ENCODE results near the gene CLP1.
A peak's percentile ranks its signal among the peaks of the same experiment; 100 is the strongest.
"Not testable (repeated sequence)": the region's sequence is repeated elsewhere in the genome, so short reads cannot be mapped to it uniquely, and the experiment has no call there.

Gene CLP1

DNA sequence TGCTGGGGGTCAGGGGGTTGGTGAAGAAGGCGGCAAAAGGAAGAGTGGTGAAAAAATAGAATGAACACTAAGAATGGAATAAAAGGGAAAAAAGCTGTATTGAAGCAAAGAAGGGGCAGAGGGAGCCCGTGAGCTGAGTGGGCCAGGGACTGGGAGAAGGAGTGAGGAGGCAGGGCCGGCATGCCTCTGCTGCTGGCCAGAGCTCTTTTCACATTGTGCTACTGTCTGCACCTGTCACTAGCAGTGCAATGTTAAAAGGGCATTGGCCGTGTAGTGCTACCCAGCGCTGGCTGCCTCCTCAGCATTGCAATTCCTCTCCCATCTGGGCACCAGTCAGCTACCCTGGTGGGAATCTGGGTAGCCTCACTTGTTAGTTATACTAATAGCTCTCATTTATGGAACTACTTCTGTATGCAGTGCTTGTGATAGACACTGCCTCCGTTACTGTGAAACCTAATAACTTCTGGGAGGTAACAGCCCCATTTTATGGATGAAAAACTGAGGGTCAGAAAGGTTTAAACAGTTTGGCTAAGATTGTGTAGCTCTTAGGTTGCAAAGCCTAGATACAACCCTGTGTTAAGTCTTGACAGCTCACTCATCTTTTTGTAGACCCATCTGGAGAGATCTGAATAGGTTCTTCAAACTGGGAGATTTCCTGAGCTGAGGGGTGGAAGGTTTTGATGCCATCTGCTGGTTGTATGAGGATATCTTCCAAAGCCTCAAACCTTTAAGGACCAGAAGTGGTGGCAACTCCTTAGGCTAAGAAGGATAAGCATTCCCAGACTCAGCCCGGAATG is 16.4 kb upstream of the CLP1 start:
- no peak for DNase-seq

DNA sequence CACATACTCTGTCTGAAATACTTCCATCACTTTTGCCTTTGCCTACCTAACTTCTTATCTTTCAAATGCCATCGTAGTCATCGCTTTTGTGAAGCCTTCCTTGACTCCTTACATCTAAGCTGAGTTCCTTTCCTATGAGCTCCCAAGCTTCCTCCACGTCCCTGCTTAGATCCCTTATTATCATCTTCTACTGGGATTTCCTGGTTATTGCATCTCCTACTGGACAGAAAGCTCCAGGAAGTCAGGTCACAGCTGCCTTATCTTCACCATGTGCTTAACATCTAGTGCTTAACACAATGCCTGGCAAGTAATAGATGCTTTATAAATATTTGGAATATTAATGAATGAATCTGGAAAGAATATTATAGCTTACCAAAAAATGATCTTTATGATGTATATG is 13.8 kb upstream of the CLP1 start:
- no peak for DNase-seq

DNA sequence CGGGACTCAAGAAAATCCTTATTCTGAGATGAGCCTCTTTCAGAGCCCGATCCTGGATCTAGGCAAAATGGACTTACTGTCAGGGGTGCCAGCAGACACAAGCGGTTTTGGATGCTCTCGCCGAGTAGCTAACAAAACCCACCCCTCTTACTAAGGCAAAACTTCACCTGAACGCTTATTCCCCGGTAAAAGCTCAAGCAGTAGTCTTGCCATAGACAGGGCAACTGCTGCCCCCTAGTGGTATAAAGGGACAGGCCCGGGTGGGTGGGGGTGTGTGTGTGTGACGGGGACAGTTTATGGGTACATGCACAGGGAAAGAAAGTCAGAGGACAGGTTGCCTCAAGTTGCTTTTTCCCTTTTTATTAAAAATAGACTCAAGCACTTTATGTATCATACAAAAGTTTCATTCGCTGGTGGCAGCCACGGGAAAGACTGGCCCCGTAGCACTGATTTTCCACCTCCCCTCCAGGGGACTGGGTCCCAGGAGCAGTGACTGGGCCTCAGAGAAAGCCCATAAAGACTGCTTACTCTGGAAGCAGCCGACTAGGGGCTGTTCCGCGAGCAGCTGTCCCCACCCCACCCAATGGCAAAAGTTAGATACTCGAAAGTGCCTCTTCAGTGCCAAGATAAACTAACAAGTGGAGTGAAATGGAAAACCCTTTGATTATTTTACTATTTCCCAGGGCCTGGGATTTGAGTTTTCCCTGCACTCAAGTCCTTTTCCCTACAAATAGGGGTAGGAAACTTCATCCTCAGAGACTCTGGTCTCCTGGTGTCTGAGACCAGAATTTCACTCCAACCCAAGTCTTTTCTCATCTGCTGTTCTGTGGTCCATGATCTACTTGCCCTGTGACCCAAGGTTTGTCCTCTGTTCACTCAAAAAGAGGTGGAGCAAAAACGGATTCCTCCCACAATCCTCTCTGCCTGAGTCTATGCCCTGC is 12.5 kb upstream of the CLP1 start:
- DNase-seq: peak; percentile 87 to 88

DNA sequence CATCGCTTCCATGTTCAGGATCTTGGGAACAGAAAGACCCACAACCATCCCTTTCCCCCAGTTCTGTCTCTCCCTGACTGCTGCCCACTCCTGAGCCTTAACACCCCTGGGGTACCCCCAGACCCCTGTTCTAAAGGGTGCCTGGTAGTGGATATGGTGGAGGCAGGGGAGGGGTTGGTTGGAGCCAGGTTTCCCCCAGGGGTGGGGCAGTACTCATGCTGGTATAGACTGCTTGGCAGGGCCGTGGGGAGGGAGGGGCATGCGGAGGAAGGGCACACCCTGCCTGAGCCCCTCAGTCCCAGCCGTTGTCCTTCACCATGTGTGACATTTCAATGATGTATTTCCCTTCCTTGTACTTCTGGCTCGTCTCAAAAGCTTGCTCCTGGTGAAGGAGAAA is 11.9 kb upstream of the CLP1 start:
- DNase-seq: no peak

- DNase-seq: no peak
Measured at GRCh38 chr11:57646194-57646798, 11.3 kb upstream of the CLP1 start.

- no peak for DNase-seq
Measured at GRCh38 chr11:57646799-57647303, 10.7 kb upstream of the CLP1 start.

- no peak for DNase-seq
Measured at GRCh38 chr11:57647372-57647771, 10.2 kb upstream of the CLP1 start.

- DNase-seq: no peak
Measured at GRCh38 chr11:57647960-57648800, 9.4 kb upstream of the CLP1 start.

DNA sequence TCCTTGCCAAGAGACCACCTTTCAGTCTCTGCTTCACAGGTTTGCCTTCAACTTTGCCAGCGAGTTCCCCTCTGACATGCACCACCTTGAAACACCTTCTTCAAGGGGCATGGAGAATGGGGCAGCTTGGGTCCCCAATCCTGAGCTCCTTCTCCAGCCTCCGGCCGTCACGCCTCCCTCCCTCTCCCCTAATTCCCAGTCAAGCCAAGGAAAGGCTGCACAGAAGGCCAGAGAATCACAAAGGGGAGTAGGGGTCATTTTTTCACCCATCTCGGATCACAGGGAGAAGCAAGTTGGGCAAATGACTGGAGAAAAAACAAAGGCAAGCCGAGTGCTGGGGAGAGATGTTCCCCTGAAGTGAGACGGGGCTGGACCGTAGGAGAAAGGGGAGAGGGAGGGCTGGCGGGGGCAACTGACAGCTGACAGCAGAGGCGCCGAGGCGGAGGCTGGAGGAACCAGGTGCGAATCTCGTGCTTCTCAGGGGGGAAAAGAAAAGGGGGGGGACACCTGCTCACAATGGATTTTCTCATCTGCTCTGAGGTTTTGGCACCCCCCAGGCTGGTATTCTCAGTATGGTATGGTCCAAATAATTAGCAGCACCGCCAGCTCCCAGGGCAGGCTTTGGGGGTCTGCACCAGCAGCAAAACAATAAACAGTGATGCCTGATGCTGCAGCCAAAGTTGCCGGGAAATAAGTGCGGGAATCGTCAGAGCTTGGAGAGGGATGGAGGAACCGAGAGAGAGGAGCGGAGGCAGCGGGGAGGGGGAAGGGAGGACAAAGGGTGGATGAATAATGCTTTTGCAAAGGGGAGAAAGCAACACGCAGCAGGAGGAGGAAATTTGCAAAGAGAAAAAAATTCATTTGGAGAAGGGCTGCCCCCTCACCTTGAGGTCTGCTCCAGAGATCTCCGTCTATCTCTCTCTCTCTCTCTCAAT is 8.5 kb upstream of the CLP1 start:
- no peak for DNase-seq

DNA sequence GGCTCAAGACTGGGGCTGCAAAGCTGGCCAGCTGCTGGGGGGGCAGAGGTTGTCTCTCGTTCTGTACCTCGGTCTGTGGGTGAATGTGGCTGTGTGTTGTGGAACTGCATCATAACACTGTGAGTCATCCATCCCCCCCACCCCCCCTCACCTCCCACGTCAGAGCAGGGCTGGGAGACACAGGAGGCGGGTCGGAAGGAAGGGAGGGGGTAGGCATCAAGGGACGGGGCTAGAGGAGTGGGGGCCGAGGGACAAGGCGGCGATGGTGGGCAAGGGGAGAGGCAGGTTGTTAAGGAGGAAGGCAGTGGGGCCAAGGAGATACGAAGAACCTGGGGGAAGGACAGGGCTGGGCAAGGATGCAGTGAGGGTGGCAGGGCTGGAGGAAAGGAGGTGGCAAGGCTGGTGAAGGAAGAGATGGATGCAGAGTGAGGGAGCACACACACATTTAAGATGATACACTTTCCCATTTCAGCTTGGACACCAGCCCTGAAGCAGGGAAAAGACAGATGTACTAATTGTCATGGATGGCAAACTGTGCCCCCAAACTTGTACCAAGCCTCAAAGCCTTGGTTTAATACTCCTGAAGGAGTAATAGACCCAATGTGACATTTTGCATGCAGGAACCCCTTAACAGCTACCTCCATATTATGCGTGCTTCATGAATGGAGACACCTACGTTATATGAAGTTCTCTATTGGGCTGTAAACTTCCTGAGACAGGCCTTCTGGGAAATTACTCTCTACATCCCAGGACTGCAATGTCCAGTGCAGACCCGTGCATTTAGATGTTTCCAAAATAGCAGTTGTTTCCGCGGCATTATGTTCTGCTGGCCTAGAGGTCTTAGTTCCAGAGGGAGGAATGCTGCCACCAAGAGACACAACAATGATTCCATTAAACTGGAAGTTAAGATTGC is 7.5 kb upstream of the CLP1 start, which contains the start of gene YPEL4:
Gene YPEL4 (minus strand): TSS at position 87 of the 913 bp plus-strand sequence. CDS start 2,805 bp downstream, outside the sequence.
- DNase-seq: peak; percentile 54 to 63

GRCh38 chr11:57650739-57651090 is 6.8 kb upstream of the CLP1 start:
- no peak for DNase-seq

DNA sequence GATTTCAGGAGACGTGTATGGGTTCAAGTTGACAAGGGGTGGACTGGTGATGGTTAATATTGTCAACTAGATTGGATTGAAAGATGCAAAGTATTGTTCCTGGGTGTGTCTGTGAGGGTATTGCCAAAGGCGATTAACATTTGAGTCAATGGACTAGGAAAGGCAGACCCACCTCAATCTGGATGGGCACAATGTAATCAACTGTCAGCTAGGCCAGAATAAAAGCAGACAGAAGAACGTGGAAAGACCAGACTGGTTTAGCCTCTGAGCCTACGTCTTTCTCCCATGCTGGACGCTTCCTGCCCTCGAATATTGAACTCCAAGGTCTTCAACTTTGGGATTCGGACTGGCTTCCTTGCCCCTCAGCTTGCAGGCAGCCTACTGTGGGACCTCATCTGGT is 6.2 kb upstream of the CLP1 start:
- no peak for DNase-seq

- DNase-seq: not testable (repeated sequence)
Measured at GRCh38 chr11:57652230-57652629, 5.3 kb upstream of the CLP1 start.

GRCh38 chr11:57652662-57653061 is 4.9 kb upstream of the CLP1 start:
- no peak for DNase-seq

DNA sequence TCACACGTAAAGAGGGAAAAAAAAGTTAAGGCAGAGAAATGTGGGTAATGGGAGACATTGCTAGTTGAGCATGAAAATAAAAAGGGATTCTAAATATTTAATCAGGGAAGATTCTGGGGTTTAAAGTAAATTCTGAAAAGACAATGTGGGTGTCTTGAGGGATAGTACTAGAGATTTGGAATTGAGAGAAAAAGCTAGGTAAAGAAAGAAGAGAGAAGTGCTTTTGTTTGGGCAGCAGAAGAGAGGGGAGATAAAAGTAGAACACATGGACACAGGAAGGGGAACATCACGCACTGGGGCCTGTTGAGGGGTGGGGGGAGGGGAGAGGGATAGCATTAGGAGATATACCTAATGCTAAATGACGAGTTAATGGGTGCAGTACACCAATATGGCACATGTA is 4.4 kb upstream of the CLP1 start:
- no peak for DNase-seq

- no peak for DNase-seq
Measured at GRCh38 chr11:57656885-57657193, 723 bp upstream of the CLP1 start.

DNA sequence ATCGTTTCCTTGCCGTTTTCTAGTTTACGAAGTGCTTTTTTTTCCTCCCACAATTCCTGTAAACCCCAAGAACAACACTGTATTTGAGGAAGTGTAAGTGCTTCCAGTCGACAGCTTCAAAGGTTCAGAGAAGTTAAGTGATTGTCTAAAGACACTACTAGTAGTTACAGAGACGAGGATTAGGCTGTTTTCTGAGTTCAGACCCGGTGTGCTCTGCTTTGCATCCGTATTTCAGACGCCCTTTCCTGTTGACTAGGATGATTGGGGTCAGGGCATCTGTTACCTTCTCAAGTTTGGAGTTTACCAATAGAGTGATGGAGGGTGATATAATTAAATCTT is 430 bp downstream of the CLP1 start:
- no peak for DNase-seq

GRCh38 chr11:57659669-57660068 is 2.1 kb downstream of the CLP1 start:
- DNase-seq: no peak

- DNase-seq: no peak
Measured at GRCh38 chr11:57662893-57663292, 5.3 kb downstream of the CLP1 start.

DNA sequence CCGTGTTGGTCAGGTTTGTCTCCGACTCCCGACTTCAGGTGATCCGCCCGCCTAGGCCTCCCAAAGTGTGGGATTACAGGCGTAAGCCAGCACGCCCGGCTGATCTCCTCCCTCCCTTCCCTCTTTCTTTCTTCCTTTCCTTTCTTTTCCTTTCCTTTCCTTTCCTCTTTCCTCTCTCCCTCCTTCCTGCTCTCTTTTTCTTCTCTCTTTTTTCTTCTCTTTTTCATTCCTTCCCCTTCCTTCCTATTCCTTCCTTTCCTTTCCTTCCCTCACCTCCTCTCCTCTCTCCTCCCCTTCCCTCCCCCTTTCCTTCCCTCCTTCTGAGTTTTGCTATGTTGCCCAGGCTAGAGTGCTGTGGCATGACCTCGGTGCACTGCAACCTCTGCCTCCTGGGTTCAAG is 6.4 kb downstream of the CLP1 start:
- no peak for DNase-seq

Data from activated CD4-positive, alpha-beta T cell treated with anti-CD3 and anti-CD28 coated beads, Interleukin-2, amount 50 U/mL, for 4 hours (primary cell).